Parathyroid adenoma (tissue), 2 donors: ENCODE results near the gene OR6C70.
"Not testable (repeated sequence)": the region's sequence is repeated elsewhere in the genome, so short reads cannot be mapped to it uniquely, and the experiment has no call there.

Experiments used
- H2AFZ ChIP-seq: fragments of 300-600 bp; sonication (generic); one replicate; pipeline ENCODE4 v1.7.0; 2017; ENCODE audit warnings: antibody characterized with exemption, mild to moderate bottlenecking
- H3K27ac ChIP-seq: fragments of 300-600 bp; sonication (generic); one replicate; pipeline ENCODE4 v1.7.0; 2017
- H3K27me3 ChIP-seq: fragments of 300-600 bp; sonication (generic); one replicate; pipeline ENCODE4 v1.7.0; 2017; ENCODE audit warnings: low read length; ENCODE audit not compliant: control insufficient read depth, insufficient read depth
- H3K36me3 ChIP-seq: fragments of 300-600 bp; sonication (generic); one replicate; pipeline ENCODE4 v1.7.0; 2017; ENCODE audit warnings: low read length; ENCODE audit not compliant: control insufficient read depth, insufficient read depth
- H3K4me1 ChIP-seq: fragments of 300-600 bp; sonication (generic); one replicate; pipeline ENCODE4 v1.7.0; 2017; ENCODE audit warnings: control low read depth
- H3K4me2 ChIP-seq: fragments of 300-600 bp; sonication (generic); one replicate; pipeline ENCODE4 v1.7.0; 2017; ENCODE audit warnings: low read length
- H3K4me3 ChIP-seq: fragments of 300-600 bp; sonication (generic); one replicate; pipeline ENCODE4 v1.7.0; 2017; ENCODE audit warnings: low read depth, low read length
- H3K79me2 ChIP-seq: fragments of 300-600 bp; sonication (generic); one replicate; pipeline ENCODE4 v1.7.0; 2017; ENCODE audit warnings: control low read depth
- H3K9ac ChIP-seq: fragments of 300-600 bp; sonication (generic); one replicate; pipeline ENCODE4 v1.7.0; 2017; ENCODE audit warnings: mild to moderate bottlenecking
- H3K9me3 ChIP-seq: fragments of 300-600 bp; sonication (generic); one replicate; pipeline ENCODE4 v1.7.0; 2017; ENCODE audit warnings: low read length; ENCODE audit not compliant: control insufficient read depth
- TF ChIP-seq, protein P1 (sequence below): fragments of 300-600 bp; sonication (generic); IDR thresholded peaks from one replicate; pipeline ENCODE4 v1.7.0; 2017; ENCODE audit warnings: antibody characterized with exemption, mild to moderate bottlenecking
- donor health status: primary hyperparathyroidism.

OR6C70 gene

DNA sequence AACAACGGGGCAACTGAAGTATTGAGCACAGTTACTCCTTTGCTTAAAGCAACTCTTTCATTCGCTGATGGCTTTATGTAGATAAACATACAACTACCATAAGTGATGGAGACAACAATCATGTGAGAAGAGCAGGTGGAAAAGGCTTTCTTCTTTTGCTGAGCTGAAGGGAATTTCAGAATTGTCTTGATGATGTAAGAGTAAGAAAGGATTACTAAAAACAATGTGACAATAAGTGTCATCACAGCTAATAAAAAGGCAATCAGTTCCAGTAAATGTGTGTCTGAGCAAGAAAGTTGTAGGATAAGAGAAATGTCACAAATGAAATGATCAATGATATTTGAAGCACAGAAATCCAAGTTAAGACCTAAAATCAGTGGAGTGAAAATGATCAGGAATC lies 647 bp downstream of the OR6C70 start:
- no peaks in the 10 kb centered on the region for H3K27me3 ChIP-seq
- H3K36me3 ChIP-seq = no peaks in the 10 kb centered on the region
- H3K4me3 ChIP-seq = no peak overlapping the region
- H3K9ac ChIP-seq = no peak overlapping the region
- H3K27ac ChIP-seq = no peak overlapping the region
- H3K79me2 ChIP-seq = no peaks in the 10 kb centered on the region
- H3K4me1 ChIP-seq = no peaks in the 10 kb centered on the region
- no peaks in the 10 kb centered on the region for H3K9me3 ChIP-seq
- H2AFZ ChIP-seq = no peak overlapping the region
- TF ChIP-seq, protein P1, sequence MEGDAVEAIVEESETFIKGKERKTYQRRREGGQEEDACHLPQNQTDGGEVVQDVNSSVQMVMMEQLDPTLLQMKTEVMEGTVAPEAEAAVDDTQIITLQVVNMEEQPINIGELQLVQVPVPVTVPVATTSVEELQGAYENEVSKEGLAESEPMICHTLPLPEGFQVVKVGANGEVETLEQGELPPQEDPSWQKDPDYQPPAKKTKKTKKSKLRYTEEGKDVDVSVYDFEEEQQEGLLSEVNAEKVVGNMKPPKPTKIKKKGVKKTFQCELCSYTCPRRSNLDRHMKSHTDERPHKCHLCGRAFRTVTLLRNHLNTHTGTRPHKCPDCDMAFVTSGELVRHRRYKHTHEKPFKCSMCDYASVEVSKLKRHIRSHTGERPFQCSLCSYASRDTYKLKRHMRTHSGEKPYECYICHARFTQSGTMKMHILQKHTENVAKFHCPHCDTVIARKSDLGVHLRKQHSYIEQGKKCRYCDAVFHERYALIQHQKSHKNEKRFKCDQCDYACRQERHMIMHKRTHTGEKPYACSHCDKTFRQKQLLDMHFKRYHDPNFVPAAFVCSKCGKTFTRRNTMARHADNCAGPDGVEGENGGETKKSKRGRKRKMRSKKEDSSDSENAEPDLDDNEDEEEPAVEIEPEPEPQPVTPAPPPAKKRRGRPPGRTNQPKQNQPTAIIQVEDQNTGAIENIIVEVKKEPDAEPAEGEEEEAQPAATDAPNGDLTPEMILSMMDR = no peak
- no peak overlapping the region for H3K4me2 ChIP-seq

DNA sequence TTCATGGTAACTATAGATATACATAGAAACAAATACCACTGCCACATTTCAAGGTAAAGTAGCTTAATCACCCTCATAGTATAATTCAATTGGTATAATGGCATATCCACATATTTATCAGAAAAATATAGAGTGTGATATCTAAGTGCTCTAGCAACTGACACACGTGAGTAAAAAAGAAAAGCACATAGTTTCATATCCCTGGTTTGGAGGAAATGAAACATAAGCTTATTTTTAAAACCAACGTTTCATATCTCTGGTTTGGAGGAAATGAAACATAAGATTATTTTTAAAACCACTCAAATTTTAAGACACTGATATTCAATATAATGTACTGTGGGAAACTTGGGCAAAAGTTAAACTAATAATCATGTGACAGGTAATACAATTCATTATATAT lies 2.1 kb downstream of the OR6C70 start:
- H3K4me3 ChIP-seq = no peak overlapping the region
- H3K27ac ChIP-seq = no peak overlapping the region
- no peaks in the 10 kb centered on the region for H3K9me3 ChIP-seq

DNA sequence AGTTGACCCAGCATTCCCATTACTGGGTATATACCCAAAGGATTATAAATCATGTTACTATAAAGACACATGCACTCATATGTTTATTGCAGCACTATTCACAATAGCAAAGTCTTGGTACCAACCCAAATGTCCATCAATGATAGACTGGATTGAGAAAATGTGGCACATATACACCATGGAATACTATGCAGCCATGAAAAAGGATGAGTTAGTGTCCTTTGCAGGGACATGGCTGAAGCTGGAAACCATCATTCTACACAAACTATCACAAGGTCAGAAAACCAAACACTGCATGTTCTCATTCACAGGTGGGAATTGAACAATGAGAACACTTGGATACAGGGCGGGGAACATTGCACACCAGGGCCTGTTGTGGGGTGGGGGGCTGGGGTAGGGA lies 5.0 kb downstream of the OR6C70 start:
- not testable (repeated sequence) for H3K4me2 ChIP-seq, H3K27me3 ChIP-seq, H3K9me3 ChIP-seq, H3K27ac ChIP-seq, H3K4me3 ChIP-seq, H2AFZ ChIP-seq, H3K79me2 ChIP-seq, H3K36me3 ChIP-seq, H3K9ac ChIP-seq, H3K4me1 ChIP-seq

More for the DNA sequence above, 2.1 kb downstream of the OR6C70 start:
- Histone ChIP-seq H3K4me2 (no peak overlapping the region), H3K4me1 (no peaks in the 10 kb centered on the region), H2AFZ (no peak overlapping the region), H3K27me3 (no peaks in the 10 kb centered on the region), H3K36me3 (no peaks in the 10 kb centered on the region), H3K9ac (no peak overlapping the region), H3K79me2 (no peaks in the 10 kb centered on the region)
- TF ChIP-seq, protein P1 = no peak

DNA sequence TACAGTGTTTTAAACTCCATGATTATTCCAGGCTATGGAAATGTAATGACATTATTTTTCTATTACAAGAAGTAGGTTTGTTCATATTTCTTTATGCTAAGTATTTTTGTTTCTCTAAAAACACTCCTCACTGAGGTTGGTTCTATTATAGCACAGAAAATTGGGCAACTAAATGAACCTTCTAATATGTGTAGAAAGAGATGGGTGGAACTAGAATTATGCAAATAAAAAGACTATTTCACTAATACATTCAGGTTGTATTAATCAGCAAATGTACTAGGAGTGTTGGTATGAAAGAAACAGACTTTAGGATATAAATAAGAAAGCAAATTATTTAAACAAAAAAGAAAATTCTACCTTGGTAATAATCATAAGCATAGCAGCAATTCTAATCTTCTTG lies 21.1 kb downstream of the OR6C70 start:
- no peak overlapping the region for H3K4me2 ChIP-seq
- H2AFZ ChIP-seq = no peak overlapping the region
- no peak overlapping the region for H3K9ac ChIP-seq

DNA sequence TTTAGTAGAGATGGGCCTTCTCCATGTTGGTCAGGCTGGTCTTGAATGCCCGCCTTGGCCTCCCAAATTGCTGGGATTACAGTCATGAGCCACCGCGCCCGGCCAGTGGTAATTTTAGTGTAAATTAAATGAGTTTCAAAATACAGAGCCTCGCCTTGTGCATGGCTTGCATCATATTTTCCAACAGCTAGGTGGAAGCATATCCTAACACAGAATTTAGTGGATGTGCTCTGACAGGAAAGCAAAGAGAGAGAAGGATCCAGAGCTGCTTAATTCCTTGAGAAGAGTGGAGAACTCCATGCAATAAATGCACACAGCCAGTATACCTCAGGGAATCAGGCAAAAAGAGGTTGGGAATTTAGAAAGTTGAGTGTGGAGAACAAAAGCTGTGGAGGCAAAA lies 23.6 kb downstream of the OR6C70 start:
- Histone ChIP-seq H3K27me3 (no peaks in the 10 kb centered on the region), H3K4me2 (no peak overlapping the region), H3K9ac (no peak overlapping the region), H3K27ac (no peak overlapping the region), H3K4me1 (no peaks in the 10 kb centered on the region), H3K9me3 (no peaks in the 10 kb centered on the region), H2AFZ (no peak overlapping the region), H3K4me3 (no peak overlapping the region), H3K79me2 (no peaks in the 10 kb centered on the region), H3K36me3 (no peaks in the 10 kb centered on the region)
- TF ChIP-seq, protein P1 = peak; percentile 9

More for the DNA sequence above, 21.1 kb downstream of the OR6C70 start:
- Histone ChIP-seq H3K4me3 (no peak overlapping the region), H3K27me3 (no peaks in the 10 kb centered on the region), H3K79me2 (no peaks in the 10 kb centered on the region), H3K4me1 (no peaks in the 10 kb centered on the region), H3K9me3 (no peaks in the 10 kb centered on the region), H3K27ac (no peak overlapping the region), H3K36me3 (no peaks in the 10 kb centered on the region)
- TF ChIP-seq, protein P1 = no peak
